Muscle of leg (tissue), 11 donors: Measurements from ENCODE around the gene ACADS. TPM values are rescaled to one million over a fixed set of nuclear protein-coding genes. Genes with fewer than 3 reads are reported as not detected.
A peak's percentile ranks its signal among the peaks of the same experiment; 100 is the strongest.

Experiments used
- DNase-seq: peaks from one replicate; pipeline ENCODE4 v3.0.0; 2013
- H3K27ac ChIP-seq: one replicate; pipeline ENCODE4 v1.5.1; 2013; ENCODE audit warnings: mild to moderate bottlenecking, low read length, control low read depth
- H3K27me3 ChIP-seq: one replicate; pipeline ENCODE4 v1.6.1; 2013; ENCODE audit warnings: low read length; ENCODE audit not compliant: control insufficient read depth, insufficient read depth
- H3K36me3 ChIP-seq: one replicate; pipeline ENCODE4 v1.6.1; 2013; ENCODE audit warnings: low read length; ENCODE audit not compliant: control insufficient read depth, insufficient read depth
- H3K4me1 ChIP-seq: one replicate; pipeline ENCODE4 v1.6.1; 2013; ENCODE audit warnings: low read length; ENCODE audit not compliant: control insufficient read depth, insufficient read depth
- H3K4me3 ChIP-seq: one replicate; pipeline ENCODE4 v1.5.1; 2013; ENCODE audit warnings: low read length, control low read depth
- H3K9me3 ChIP-seq: replicated peaks from 2 replicates; pipeline ENCODE4 v1.6.1; 2013; ENCODE audit warnings: low read depth, low read length; ENCODE audit not compliant: control insufficient read depth
- WGBS: methylation state at CpG from one replicate; pipeline ENCODE4 v1.1.5; 2013; ENCODE audit warnings: missing lambda C conversion rate; ENCODE audit not compliant: insufficient coverage; 5-methylcytosine and 5-hydroxymethylcytosine counted together
- polyA plus RNA-seq, 8 donors: library from polyadenylated mRNA; unstranded; fragments of 120-200 nt; gene quantifications; one replicate each; pipeline versions ENCODE4 v1.2.1 to v1.2.3, GENCODE V29; 2013; ENCODE audit warnings: inconsistent platforms in 1 of 8, low replicate concordance in 1 of 8; ENCODE audit not compliant: insufficient read length in 8 of 8, insufficient read depth in 1 of 8
- total RNA-seq: library from RNA; stranded (reverse); fragments of 120-200 nt; gene quantifications from one replicate; pipeline ENCODE4 v1.2.4, GENCODE V29; 2013

The ACADS gene
- total and polyA plus RNA-seq, 9 donors, result 13.1 to 22.7 (median 20.3) TPM

DNA sequence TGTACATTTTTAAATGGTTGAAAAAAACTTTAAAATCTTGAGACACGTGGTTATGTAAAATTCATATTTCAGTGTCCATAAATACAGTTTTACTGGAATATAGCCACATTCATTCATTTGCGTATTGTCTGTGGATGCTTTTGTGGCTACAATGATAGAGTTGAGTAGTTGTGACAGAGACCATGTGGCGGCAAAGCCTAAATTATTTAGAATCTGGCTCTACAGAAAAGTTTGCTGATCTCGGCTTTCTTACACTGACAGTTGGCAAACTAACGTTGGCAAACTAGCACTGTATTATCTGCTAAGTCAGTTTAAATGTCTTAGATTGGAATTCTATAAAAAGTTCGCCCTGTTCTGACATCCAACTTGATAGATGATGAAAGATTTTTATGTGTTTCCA, 13.0 kb upstream of the ACADS start:
- H3K9me3 ChIP-seq, result no peaks in the 10 kb centered on the region
- H3K4me1 ChIP-seq, result peaks cover 17% of the 10 kb centered on the region
- peaks cover 39% of the 10 kb centered on the region for H3K36me3 ChIP-seq
- H3K27me3 ChIP-seq, result no peaks in the 10 kb centered on the region
- H3K27ac ChIP-seq, result no peak overlapping the region
- WGBS, result 69% methylated on average over 3 of the region's 6 CpGs
- no peak for DNase-seq
- no peak overlapping the region for H3K4me3 ChIP-seq

DNA sequence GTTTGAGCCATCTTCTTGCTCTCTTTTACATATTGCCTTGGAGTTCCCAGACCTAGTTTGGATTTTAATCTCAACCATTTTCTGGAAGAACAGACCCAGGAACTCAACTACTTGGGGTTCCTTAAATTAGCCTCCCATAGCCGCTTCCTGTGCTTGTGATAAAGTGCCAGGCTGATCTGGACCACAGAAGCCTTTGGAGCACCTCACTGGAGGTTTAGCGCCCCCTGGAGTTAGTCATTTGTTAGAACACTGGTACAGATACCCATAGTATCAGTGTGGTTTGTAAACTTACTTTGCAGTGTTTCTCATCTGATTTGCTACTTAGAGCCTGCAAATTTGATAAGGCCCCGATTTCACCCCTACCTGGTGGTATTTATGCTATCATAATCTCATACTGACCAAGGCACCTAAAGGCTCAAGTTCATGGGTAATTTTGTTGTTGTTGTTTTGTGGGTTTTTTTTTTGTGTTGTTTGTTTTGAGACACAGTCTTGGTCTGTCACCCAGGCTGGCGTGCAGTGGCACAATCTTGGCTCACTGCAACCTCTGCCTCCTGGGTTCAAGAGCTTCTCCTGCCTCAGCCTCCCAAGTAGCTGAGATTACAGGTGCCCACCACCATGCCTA, 11.7 kb upstream of the ACADS start:
- Histone ChIP-seq H3K27me3 (no peaks in the 10 kb centered on the region), H3K4me1 (peaks cover 17% of the 10 kb centered on the region), H3K9me3 (no peaks in the 10 kb centered on the region), H3K36me3 (peaks cover 51% of the 10 kb centered on the region), H3K4me3 (no peak overlapping the region), H3K27ac (no peak overlapping the region)
- no CpG with 5 or more reads among the region's 4 CpGs for WGBS
- peak; percentile 88 for DNase-seq

DNA sequence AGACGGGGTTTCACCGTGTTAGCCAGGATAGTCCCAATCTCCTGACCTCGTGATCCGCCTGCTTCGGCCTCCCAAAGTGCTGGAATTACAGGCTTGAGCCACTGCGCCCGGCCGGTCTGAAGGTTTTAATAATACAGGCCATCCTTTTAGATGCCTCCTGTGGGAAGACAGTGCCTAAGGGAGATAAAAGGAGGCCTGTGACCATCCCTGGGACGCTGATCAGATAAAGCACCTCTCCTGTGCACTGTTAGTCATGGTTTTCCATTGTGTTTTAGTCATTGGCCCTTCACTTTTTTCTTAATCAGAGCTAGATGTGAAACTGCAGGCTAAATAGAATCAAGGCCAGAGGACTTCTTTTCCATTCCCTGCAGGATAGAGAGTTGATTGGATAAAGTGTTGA, 7.6 kb upstream of the ACADS start:
- Histone ChIP-seq H3K9me3 (no peaks in the 10 kb centered on the region), H3K36me3 (peaks cover 91% of the 10 kb centered on the region), H3K4me3 (no peak overlapping the region), H3K27ac (no peak overlapping the region), H3K27me3 (no peaks in the 10 kb centered on the region), H3K4me1 (no peaks in the 10 kb centered on the region)
- no peak for DNase-seq
- WGBS, result 80% methylated on average over 5 of the region's 9 CpGs

DNA sequence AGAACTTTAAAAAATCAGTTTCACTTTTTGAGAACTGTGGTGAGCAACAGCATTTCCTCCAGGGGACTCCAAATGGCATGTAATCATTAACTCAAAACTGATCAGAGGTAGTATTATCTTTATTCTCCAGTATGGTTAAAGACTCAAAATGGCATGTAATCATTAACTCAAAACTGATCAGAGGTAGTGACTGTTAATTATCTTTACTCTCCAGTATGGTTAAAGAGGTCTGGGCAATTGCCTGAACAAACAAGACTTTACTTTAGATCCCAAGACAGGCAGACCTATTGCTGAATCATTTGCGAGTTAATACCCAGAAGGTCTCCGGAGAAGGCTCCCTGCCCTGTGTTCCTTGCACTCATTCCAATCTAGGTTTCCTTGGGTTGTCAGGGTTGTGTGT, 6.6 kb upstream of the ACADS start:
- DNase-seq, result no peak
- Histone ChIP-seq H3K27ac (no peak overlapping the region), H3K9me3 (no peaks in the 10 kb centered on the region), H3K4me1 (no peaks in the 10 kb centered on the region), H3K36me3 (peaks cover 84% of the 10 kb centered on the region), H3K27me3 (no peaks in the 10 kb centered on the region), H3K4me3 (no peak overlapping the region)
- no CpG with 5 or more reads among the region's 2 CpGs for WGBS

DNA sequence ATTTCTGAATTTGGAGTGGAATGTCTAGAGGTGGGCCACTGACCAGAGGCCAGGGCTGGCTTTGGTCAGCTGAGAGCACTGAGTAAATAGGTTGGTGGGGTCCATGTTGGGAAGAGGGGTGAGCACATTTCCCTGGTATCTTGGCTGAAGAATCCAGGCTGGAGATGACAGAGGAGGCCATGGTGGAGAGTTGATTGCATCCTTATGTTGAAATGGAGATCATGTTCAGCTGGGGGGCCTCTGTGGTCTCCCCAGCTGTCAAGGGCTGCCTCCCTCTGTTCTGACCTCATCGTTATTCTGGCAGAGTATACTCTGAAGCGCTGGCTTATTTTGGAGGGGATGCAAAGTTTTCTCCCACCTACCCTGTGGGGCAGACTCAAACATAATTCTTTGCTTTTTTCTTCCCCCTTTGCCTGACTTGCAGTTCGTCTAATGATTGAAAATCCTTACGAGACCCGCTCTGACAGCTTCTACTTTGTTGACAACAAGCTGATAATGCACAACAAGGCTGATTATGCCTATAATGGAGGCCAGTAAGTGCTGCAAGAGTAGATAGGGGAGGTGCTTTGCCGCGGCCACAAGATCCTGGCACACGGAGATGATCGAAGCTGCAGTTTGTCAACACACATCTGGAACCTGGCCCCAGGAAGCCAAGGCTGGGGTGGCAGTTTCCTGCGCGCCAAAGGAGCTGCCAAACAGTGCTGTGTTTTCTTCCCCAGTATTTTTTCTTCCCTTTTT, 6.0 kb upstream of the ACADS start:
- WGBS, result 96% methylated on average over 7 of the region's 11 CpGs
- Histone ChIP-seq H3K27me3 (no peaks in the 10 kb centered on the region), H3K4me1 (peaks cover under 1% of the 10 kb centered on the region), H3K9me3 (no peaks in the 10 kb centered on the region), H3K36me3 (peaks cover 78% of the 10 kb centered on the region), H3K4me3 (no peak overlapping the region), H3K27ac (no peak overlapping the region)
- no peak for DNase-seq

DNA sequence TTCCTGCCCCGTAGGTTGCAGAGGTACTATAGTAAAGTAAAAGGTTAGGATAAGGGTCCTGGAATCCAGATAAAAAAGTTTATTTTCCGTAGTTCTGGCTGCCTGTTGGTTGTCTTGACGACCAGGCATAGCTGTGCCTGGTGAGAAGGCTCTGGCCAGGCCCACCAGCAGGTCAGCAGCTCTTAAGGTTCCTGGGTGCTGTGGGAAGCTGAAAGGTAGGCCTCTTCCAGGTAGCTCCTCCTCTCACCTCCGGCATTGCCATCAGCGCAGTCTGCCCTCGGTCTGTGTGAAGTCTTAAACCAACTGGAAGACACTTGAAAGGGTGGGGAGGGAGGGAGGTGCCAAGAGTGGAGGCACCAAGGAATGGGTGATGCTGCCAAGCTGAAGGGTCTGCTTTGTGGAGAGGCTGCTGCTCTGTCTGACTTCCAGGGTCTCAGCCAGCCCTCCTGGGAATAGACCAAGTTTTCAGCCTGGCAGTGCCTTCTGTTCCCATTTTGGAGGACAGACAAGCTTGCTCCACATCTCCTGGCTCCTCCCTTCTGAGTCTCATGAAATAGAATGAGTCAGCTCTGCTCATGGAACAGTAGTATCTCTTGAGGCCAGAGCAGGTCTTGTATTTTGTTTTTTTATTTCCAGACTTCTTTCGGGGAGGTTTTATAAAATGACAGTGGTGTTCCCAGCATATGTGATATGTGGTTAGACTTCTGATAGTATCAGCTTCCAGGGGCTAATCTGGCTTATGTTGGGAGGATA, 5.2 kb upstream of the ACADS start:
- Histone ChIP-seq H3K9me3 (no peaks in the 10 kb centered on the region), H3K27me3 (no peaks in the 10 kb centered on the region), H3K36me3 (peaks cover 71% of the 10 kb centered on the region), H3K4me1 (peaks cover 8% of the 10 kb centered on the region), H3K27ac (no peak overlapping the region), H3K4me3 (no peak overlapping the region)
- DNase-seq, result no peak
- 86% methylated on average over 4 of the region's 7 CpGs for WGBS

DNA sequence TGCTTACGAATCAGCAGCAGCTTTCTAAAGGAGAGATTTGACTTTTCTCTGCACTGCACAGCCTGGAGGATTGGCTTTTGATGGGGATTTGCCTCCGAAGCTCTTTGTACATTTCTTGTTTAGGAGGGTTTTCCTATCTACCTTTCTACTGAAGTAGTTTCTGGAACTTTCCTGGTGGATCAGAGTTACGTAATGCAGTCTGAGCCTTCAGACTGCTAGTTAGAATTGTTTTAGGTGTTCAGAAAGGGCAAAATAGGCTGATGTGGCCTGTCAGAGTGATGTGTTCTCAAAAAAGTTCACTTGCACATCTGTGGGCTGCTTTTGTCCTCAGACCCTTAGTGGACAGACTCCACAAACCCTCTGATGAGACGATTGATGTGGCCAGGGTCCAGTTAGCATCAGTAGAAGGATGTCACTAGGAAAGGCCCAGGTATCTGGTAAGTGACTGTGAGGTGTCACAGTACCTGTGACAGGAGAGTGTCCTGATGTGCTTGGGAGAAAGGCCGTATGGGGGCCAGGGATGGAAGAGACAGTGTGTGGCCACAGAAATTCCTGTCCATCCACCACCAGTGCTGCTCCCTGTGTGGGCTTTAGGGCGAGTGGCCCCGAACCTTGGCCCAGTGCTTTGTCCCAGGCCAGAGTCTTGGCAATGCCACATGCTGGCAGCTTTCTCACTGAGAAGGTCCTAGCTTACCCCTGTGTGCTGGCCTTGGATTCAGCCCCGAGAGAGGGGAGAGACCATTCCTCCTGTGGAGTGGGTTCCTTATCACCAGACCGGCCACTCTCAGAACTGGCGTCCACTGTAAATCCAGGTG, 4.4 kb upstream of the ACADS start:
- 96% methylated on average over 7 of the region's 10 CpGs for WGBS
- H3K4me3 ChIP-seq, result no peak overlapping the region
- no peaks in the 10 kb centered on the region for H3K9me3 ChIP-seq
- H3K27me3 ChIP-seq, result no peaks in the 10 kb centered on the region
- peaks cover 65% of the 10 kb centered on the region for H3K36me3 ChIP-seq
- no peak overlapping the region for H3K27ac ChIP-seq
- DNase-seq, result no peak
- H3K4me1 ChIP-seq, result peaks cover 10% of the 10 kb centered on the region

DNA sequence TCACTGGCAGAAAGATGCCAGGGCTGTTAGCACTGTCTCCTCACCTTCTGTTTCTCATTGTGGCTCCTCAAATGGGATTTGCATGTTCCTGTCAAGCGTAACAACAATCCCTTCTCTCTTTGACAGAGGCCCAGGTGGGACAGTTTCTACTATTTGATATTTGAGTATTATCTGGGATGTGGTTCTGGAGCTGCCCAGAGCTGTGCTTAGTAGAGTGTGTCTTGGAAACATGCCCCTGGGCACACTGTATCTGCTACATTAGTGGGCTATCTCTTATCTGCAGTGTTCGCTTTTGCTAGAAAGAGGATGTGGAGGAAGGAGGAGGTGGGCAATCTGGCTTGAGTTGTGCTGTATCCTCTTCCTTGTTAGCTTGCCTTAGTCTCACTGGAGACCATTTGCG, 3.8 kb upstream of the ACADS start:
- 93% methylated on average over 2 of the region's 3 CpGs for WGBS
- Histone ChIP-seq H3K4me1 (peaks cover 17% of the 10 kb centered on the region), H3K27me3 (no peaks in the 10 kb centered on the region), H3K27ac (no peak overlapping the region), H3K4me3 (no peak overlapping the region), H3K9me3 (no peaks in the 10 kb centered on the region), H3K36me3 (peaks cover 58% of the 10 kb centered on the region)
- DNase-seq, result no peak

DNA sequence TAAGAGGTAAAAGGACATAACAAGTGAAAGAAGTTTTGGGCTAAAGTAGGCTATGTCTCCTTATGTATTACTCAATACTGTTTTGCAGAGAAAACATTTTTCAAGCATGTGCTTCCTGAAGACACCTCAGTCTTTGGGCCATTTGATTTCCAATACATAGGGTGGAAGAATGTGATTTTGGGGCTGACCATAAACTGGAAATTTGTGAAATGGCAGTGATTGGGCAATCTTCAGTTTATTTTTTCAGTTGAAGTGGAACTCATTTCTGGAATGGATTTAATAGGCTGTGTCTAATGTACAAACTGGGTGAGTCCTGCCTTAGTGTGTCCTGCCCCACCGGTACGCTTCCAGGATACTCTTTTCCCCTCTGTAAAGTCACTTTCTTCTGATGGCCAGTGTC, 2.8 kb upstream of the ACADS start:
- DNase-seq, result no peak

DNA sequence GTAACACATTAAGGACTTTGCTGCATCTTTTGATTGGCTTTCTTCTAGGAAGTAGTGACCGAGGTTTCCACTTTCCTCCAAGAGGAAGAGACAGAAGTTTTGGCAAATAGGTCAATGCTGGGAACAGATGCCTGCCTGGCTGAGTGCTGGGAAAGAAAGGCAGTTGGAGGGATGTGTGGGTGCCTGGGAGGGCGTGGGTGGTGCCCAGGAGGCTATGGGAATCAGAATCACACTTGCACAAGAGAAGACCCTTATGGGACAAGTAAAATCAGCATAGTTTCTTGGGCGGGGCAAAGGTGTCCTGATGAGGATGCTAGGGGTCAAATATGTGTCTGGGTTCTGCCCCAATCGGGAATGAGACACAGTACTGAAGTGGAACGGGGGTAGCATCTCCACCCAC, 906 bp upstream of the ACADS start:
- H3K4me1 ChIP-seq, result peaks cover 17% of the 10 kb centered on the region
- H3K9me3 ChIP-seq, result no peaks in the 10 kb centered on the region
- H3K36me3 ChIP-seq, result peaks cover 44% of the 10 kb centered on the region
- DNase-seq, result no peak
- H3K27ac ChIP-seq, result no peak overlapping the region
- H3K27me3 ChIP-seq, result no peaks in the 10 kb centered on the region
- no peak overlapping the region for H3K4me3 ChIP-seq
- 100% methylated on average over 2 of the region's 5 CpGs for WGBS

More for the DNA sequence above, 2.8 kb upstream of the ACADS start:
- Histone ChIP-seq H3K36me3 (peaks cover 52% of the 10 kb centered on the region), H3K4me1 (peaks cover 17% of the 10 kb centered on the region), H3K4me3 (no peak overlapping the region), H3K27ac (no peak overlapping the region), H3K9me3 (no peaks in the 10 kb centered on the region), H3K27me3 (no peaks in the 10 kb centered on the region)
- no CpG with 5 or more reads among the region's 2 CpGs for WGBS
